HG02885 (cell line): ENCODE data around the gene GDF15.
"Not testable (repeated sequence)": the region's sequence is repeated elsewhere in the genome, so short reads cannot be mapped to it uniquely, and the experiment has no call there.

Experiments used
- ATAC-seq: cut with Tn5 transposase; IDR thresholded peaks from one replicate; pipeline ENCODE4 v1.9.1; 2021; ENCODE audit warnings: mild to moderate bottlenecking; ENCODE audit not compliant: unreplicated experiment, poor library complexity

Gene GDF15

DNA sequence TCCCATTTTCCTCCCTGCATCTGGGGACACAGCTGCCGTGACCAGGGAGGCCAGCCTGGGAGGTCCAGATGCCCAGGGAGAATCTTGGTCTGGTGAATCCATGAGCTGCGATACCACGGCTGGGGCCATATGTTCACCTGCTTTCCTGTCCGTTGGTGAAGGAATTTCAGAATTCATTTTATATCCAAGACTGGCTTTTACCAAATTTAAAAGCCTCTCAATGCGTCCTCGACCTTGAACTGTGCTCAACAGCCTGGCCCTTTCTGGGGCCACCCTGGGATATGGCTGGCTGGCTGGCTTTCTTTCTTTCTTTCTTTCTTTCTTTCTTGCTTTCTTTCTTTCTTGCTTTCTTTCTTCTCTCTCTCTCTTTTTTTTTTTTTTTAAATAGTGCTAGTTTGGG is 22.2 kb upstream of the GDF15 start:
- no peak for ATAC-seq

- ATAC-seq, result not testable (repeated sequence)
Measured at GRCh38 chr19:18364277-18364825, 21.6 kb upstream of the GDF15 start.

DNA sequence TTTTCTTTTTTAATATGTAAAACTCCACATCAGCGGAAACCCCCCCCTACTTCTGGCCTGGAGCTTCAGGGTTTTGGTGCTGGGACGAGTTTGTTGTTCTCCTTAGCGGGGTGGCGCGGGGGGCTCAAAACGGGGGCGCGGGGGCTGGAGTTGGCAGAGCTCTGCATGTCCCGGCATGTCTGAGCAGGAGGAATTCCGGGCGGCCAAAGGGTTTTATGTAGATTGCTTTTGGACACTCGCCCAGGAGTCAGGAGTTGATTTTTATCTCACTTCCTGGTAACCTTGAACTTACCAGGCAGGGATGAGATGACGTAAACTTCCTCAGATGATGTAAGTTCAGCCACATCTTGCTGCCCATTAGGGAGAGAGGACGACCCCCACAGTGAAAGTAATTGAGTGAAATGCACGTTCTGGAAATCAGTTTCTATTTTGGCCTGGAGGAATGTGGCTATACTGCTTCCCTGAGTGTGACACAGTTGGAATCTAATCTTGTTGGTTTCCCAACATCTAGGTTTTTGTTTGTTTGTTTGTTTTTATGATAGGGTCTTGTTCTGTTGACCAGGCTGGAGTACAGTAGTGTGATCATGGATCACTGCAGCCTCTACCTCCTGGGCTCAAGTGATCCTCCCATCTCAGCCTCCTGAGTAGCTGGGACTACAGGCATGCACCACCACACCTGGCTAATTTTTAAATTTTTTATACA is 21.0 kb upstream of the GDF15 start:
- no peak for ATAC-seq

- no peak for ATAC-seq
Measured at GRCh38 chr19:18366021-18366435, 19.9 kb upstream of the GDF15 start.

- ATAC-seq, result no peak
Measured at GRCh38 chr19:18368504-18369222, 17.3 kb upstream of the GDF15 start.

DNA sequence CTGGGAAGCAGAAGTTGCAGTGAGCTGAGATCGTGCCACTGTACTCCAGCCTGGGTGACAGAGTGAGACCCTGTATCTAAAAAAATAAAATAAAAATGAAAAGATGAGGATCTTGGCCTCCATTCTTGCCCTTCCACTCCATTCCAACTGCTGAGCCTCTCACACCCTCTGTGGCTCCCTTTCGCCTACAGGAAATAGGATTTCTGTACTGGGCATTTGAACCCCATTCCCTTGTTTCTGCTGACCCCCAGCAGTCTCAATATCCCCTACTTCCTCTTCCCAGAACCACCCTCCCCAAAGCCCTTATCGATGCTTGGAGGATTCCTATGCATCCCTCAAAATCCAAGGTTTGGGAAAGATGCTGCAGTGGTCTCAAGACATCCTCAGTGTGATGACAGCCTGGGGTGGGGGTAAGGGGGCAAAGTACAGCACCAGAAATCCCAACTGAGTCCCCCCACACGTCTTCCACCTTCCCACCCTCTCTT is 12.5 kb upstream of the GDF15 start:
- ATAC-seq, result no peak

- peak; percentile 84 for ATAC-seq
Measured at GRCh38 chr19:18373892-18374629, 11.9 kb upstream of the GDF15 start.

GRCh38 chr19:18377026-18377425 is 8.9 kb upstream of the GDF15 start:
- no peak for ATAC-seq

DNA sequence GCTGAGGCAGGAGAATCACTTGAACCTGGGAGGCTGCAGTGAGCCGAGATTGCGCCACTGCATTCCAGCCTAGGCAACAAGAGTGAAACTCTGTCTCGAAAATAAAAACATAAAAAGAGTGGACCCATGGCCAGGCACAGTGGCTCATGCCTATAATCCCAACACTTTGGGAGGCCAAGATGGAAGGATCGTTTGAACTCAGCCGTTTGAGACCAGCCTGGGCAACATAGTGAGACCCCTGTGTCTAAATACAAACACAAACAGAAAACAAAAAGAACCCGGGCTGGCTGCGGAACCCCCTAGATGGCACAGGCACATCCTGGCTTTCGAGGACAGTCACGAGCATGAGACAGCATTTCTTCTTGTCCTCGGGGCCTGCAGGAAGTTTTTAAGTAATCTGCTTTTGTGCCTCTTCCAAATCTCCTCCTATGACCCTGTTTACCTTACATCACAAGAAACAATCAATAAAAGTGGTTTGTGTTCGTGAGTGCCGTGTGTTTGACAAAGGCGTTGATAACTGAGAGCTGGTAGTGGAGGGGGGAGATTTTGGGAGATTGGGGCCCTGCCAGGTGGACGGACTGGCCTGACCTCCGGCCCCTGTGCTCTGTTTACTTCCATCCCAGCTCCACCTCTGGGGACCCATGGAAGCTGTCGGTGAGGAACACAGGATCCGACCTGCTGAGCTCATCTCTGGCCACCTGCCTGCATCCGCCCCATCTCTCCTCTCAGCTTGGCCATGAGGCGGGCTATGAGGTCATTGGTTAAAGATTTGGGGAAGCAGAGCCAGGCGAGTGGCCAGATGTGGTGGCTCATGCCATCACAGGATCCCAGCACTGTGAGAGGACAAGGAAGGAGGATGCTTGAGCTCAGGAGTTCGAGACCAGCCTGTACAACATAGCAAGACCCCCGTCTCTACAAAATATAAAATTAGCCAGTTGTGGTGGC is 5.9 kb upstream of the GDF15 start:
- no peak for ATAC-seq

DNA sequence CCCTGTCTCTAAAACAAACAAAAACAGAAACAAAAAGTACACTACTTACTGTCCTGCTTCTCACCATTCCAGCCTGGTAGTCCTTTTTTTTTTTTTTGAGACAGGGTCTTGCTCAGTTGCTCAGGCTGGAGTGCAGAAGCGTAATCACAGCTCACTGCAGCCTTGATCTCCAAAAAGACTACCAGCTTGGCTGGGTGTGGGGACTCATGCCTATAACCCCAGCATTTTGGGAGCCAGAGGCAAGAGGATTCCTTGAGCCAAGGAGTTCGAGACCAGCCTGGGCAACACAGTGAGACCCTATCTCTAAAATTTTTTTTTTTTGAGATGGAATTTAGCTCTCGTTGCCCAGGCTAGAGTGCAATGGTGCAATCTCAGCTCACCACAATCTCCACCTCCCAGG is 5.1 kb upstream of the GDF15 start:
- ATAC-seq, result no peak

DNA sequence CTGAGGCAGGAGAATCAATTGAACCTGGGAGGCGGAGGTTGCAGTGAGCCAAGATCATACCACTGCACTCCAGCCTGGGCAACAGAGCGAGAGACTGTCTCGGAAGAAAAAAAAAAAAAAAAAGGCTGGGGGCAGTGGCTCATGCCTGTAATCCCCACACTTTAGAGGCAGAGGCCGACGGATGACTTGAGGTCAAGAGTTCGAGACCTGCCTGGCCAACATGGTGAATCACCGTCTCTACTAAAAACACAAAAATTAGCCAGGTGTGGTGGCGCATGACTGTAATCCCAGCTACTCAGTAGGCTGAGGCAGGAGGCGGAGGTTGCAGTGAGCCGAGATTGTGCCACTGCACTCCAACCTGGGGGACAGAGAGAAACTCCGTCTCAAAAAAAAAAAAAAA is 2.3 kb upstream of the GDF15 start:
- ATAC-seq, result not testable (repeated sequence)

DNA sequence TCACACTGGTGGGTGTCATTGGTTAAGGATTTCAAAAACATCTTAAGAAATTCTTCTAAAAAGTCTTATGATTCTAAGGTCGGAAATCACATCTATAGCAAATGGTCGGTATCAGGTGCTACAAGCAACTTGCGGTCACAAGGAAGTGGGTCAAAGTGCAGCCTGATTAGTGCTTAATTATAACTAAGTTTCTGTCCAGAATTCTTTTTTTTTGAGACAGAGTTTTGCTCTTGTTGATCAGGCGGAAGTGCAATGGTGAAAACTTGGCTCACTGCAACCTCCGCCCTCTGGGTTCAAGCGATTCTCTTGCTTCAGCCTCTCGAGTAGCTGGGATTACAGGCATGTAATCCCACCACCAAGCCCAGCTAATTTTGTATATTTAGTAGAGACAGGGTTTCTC is 1.2 kb upstream of the GDF15 start:
- ATAC-seq, result no peak

GRCh38 chr19:18385359-18385674 is 641 bp upstream of the GDF15 start:
- no peak for ATAC-seq

- ATAC-seq, result no peak
Measured at GRCh38 chr19:18386543-18387271, 749 bp downstream of the GDF15 start.

GRCh38 chr19:18388100-18388959 is 2.4 kb downstream of the GDF15 start:
- ATAC-seq, result peak; percentile 79

- ATAC-seq, result no peak
Measured at GRCh38 chr19:18388960-18389725, 3.2 kb downstream of the GDF15 start.

GRCh38 chr19:18389726-18390064 is 3.7 kb downstream of the GDF15 start:
- ATAC-seq, result no peak
